T-cell (primary cell): ENCODE results near the gene DENND5B. TPM values are rescaled to one million over a fixed set of nuclear protein-coding genes. Genes with fewer than 3 reads are reported as not detected.

Source experiments
- ATAC-seq, 4 experiments: fragments of 200-7000 bp in 3 of 4; fragments of 150-1000 bp in 1 of 4; cut with Tn5 transposase; replicated peaks in 1 of 4; 1 replicate in 3 of 4; 2 replicates in 1 of 4; pipeline ENCODE4 v1.10.0; 2021; ENCODE audit warnings: moderate library complexity in 3 of 4, mild to moderate bottlenecking in 2 of 4, moderate number of reproducible peaks in 1 of 4
- CTCF ChIA-PET, 2 donors: fragments of 300-600 bp; sonication (Branson Sonifier 250); formaldehyde crosslinking; loops; one replicate each; lab custom pipeline; 2022; ENCODE audit warnings: antibody characterized with exemption in 2 of 2; lab: Charles Lee
- POLR2A ChIA-PET, 2 donors: fragments of 300-600 bp; sonication (Branson Sonifier 250); formaldehyde crosslinking; loops; one replicate each; lab custom pipeline; 2022; ENCODE audit warnings: antibody characterized with exemption in 2 of 2; lab: Charles Lee
- DNase-seq, 35 experiments: peaks; one replicate each; pipeline versions ENCODE4 v3.0.0 to v3.0.0-alpha.2; 2013 to 2023
- H3K27ac ChIP-seq: one replicate; pipeline ENCODE4 v1.5.1; 2013; ENCODE audit warnings: low read length
- H3K27me3 ChIP-seq, 2 experiments: replicated peaks in 1 of 2; 1 replicate in 1 of 2; 2 replicates in 1 of 2; pipeline versions ENCODE4 v1.6.1 to v1.7.0; 2013; ENCODE audit warnings: low read length in 1 of 2, mixed read lengths in 1 of 2; ENCODE audit not compliant: control insufficient read depth in 2 of 2, insufficient read depth in 2 of 2; ENCODE audit errors: extremely low read depth in 1 of 2
- H3K36me3 ChIP-seq, 2 donors: 1 replicate in 1 of 2; 2 replicates in 1 of 2; pipeline versions ENCODE4 v1.6.1 to v1.7.0; 2013; ENCODE audit warnings: low read length in 1 of 2; ENCODE audit not compliant: control insufficient read depth in 2 of 2, insufficient read depth in 1 of 2; ENCODE audit errors: extremely low read depth in 1 of 2
- H3K4me1 ChIP-seq, 2 experiments: 1 replicate in 1 of 2; 2 replicates in 1 of 2; pipeline versions ENCODE4 v1.6.1 to v1.7.0; 2013; ENCODE audit warnings: low read length in 2 of 2, mixed read lengths in 1 of 2; ENCODE audit not compliant: insufficient read depth in 2 of 2, control insufficient read depth in 1 of 2; ENCODE audit errors: extremely low read depth in 1 of 2
- H3K4me3 ChIP-seq, 2 donors: 1 replicate in 1 of 2; 2 replicates in 1 of 2; pipeline versions ENCODE4 v1.5.1 to v1.7.0; 2013; ENCODE audit warnings: mild to moderate bottlenecking in 2 of 2, low read length in 1 of 2, moderate library complexity in 1 of 2; ENCODE audit not compliant: control insufficient read depth in 1 of 2; ENCODE audit errors: extremely low read depth in 1 of 2
- H3K9me3 ChIP-seq: 2 replicates; pipeline ENCODE4 v1.7.0; 2013
- H3K27ac Mint-ChIP-seq, 2 donors: one replicate each; pipeline ENCODE4 v1.8.0; 2020 to 2021; ENCODE audit warnings: mild to moderate bottlenecking in 2 of 2, mixed read lengths in 2 of 2
- H3K27me3 Mint-ChIP-seq, 2 donors: one replicate each; pipeline ENCODE4 v1.8.0; 2021 to 2022; ENCODE audit warnings: mixed read lengths in 2 of 2
- H3K36me3 Mint-ChIP-seq: one replicate; pipeline ENCODE4 v1.8.0; 2021; ENCODE audit warnings: mixed read lengths
- H3K4me1 Mint-ChIP-seq, 3 donors: one replicate each; pipeline ENCODE4 v1.8.0; 2020 to 2022; ENCODE audit warnings: mixed read lengths in 3 of 3, mild to moderate bottlenecking in 1 of 3
- H3K4me3 Mint-ChIP-seq, 3 donors: one replicate each; pipeline ENCODE4 v1.8.0; 2020 to 2022; ENCODE audit warnings: mild to moderate bottlenecking in 3 of 3, mixed read lengths in 3 of 3, moderate library complexity in 3 of 3
- H3K9me3 Mint-ChIP-seq, 3 donors: one replicate each; pipeline ENCODE4 v1.8.0; 2020 to 2022; ENCODE audit warnings: mixed read lengths in 3 of 3
- WGBS: methylation state at CpG from one replicate; pipeline ENCODE4 v1.1.5; 2013; ENCODE audit warnings: missing lambda C conversion rate; ENCODE audit not compliant: insufficient coverage; 5-methylcytosine and 5-hydroxymethylcytosine counted together
- total RNA-seq, 35 experiments: library from RNA in 6 of 35; stranded (reverse) in 6 of 35; fragments of 120-200 nt in 1 of 35; gene quantifications; one replicate each; pipeline versions ENCODE4 v1.2.1 to v1.2.4 and lab custom pipeline; 2013 to 2026

The DENND5B gene
- total RNA-seq, 5 donors from 2014 or later (not counting 1 experiment from before 2014, with no cell fraction given): 0.38 to 2.6 (median 1.2) TPM

GRCh38 chr12:31523306-31523705 is 67.6 kb downstream of the DENND5B start:
- Mint-ChIP-seq H3K4me1 (peaks cover 0 to 2% (median 0%) of the 10 kb centered on the region in 3 donors), H3K36me3 (no peaks in the 10 kb centered on the region), H3K4me3 (no peak overlapping the region), H3K9me3 (no peaks in the 10 kb centered on the region), H3K27me3 (peaks cover 8 to 11% of the 10 kb centered on the region in 2 donors), H3K27ac (no peak overlapping the region)
- WGBS: 86% methylated on average over 1 of the region's 2 CpGs
- Histone ChIP-seq H3K36me3 (no peaks in the 10 kb centered on the region), H3K27me3 (peaks cover 0 to 2% of the 10 kb centered on the region in 2 experiments), H3K27ac (no peak overlapping the region), H3K4me3 (no peak overlapping the region), H3K9me3 (no peaks in the 10 kb centered on the region), H3K4me1 (no peaks in the 10 kb centered on the region)
- POLR2A ChIA-PET: interaction anchor here (0.6 kb wide), 3 partner anchors 10 to 175 kb away, joined by 3 to 6 read pairs (median 6); no protein-coding TSS in a partner anchor
- DNase-seq (no peak), ATAC-seq (no peak)
- CTCF ChIA-PET: interaction anchor here in 1 of 2 donors (0.7 kb wide), 2 partner anchors 789 to 843 kb away, joined by 6 to 7 read pairs; no protein-coding TSS in a partner anchor

GRCh38 chr12:31522607-31523006 is 68.3 kb downstream of the DENND5B start:
- Mint-ChIP-seq H3K9me3 (no peaks in the 10 kb centered on the region), H3K36me3 (no peaks in the 10 kb centered on the region), H3K27me3 (peaks cover 8 to 11% of the 10 kb centered on the region in 2 donors), H3K27ac (no peak overlapping the region), H3K4me1 (peaks cover 0 to 2% (median 0%) of the 10 kb centered on the region in 3 donors), H3K4me3 (no peak overlapping the region)
- H3K9me3 ChIP-seq: no peaks in the 10 kb centered on the region
- ATAC-seq: no peak
- ChIA-PET POLR2A (no interaction called here), CTCF (no interaction called here)
- no peak for DNase-seq
- H3K27ac ChIP-seq: no peak overlapping the region
- no peak overlapping the region for H3K4me3 ChIP-seq
- H3K4me1 ChIP-seq: no peaks in the 10 kb centered on the region
- no peaks in the 10 kb centered on the region for H3K36me3 ChIP-seq
- peaks cover 0 to 2% of the 10 kb centered on the region in 2 experiments for H3K27me3 ChIP-seq
- 74% methylated on average over 5 of the region's 7 CpGs for WGBS

DNA sequence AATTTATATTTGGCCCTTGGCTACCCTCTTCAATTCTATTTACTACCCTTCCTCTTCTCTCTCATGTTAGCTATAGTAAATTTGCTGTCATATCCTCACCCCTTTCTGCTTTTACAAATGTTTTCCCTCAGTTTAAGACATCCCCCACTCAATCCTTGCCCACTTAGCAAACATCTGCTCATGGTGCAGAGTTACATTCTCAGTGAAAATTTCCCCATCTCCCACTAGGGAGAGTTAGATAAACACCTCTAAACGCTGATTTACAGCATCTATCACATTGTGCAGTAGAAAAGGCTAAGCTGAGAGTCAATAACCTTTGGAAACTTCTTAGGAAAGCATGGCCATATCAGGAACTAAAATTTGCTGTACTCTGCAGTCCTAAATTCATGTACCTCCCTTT is 69.0 kb downstream of the DENND5B start:
- Histone ChIP-seq H3K9me3 (no peaks in the 10 kb centered on the region), H3K27me3 (peaks cover 0 to 2% of the 10 kb centered on the region in 2 experiments), H3K4me1 (no peaks in the 10 kb centered on the region), H3K27ac (no peak overlapping the region), H3K36me3 (no peaks in the 10 kb centered on the region), H3K4me3 (no peak overlapping the region)
- Mint-ChIP-seq H3K27me3 (peaks cover 6 to 9% of the 10 kb centered on the region in 2 donors), H3K27ac (no peak overlapping the region), H3K9me3 (no peaks in the 10 kb centered on the region), H3K36me3 (no peaks in the 10 kb centered on the region), H3K4me1 (peaks cover 0 to 2% (median 0%) of the 10 kb centered on the region in 3 donors), H3K4me3 (no peak overlapping the region)
- no peak for DNase-seq
- ATAC-seq: no peak
- CTCF ChIA-PET: interaction anchor here in 1 of 2 donors (0.6 kb wide), 1 partner anchor 899 kb away, joined by 3 read pairs; no protein-coding TSS in a partner anchor
- WGBS: 50% methylated on average over 1 of the region's 1 CpG
- POLR2A ChIA-PET: interaction anchor here in 1 of 2 donors (0.6 kb wide), 1 partner anchor 694 kb away, joined by 5 read pairs; no protein-coding TSS in a partner anchor

DNA sequence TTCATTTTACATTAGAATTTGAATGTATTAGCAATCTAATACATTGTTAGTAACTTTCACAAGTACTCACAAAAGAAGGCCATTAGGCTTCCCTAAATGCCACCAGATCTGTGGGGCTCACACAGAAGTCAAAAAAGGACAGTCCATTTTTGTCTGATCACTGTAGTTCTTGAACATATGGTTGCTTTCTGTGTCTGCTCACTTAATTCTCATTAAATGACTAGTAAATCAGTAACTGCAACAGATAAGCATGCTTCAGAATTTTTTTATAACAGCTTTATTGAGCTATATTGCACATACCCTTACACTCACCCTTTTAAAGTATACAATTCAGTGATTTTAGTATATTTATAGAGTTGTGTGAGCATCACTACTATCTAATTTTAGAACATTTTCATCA is 71.4 kb downstream of the DENND5B start:
- Mint-ChIP-seq H3K27ac (no peak overlapping the region), H3K4me1 (no peaks in the 10 kb centered on the region), H3K9me3 (no peaks in the 10 kb centered on the region), H3K36me3 (no peaks in the 10 kb centered on the region), H3K4me3 (no peak overlapping the region), H3K27me3 (peaks cover 0 to 1% of the 10 kb centered on the region in 2 donors)
- Histone ChIP-seq H3K27ac (no peak overlapping the region), H3K4me1 (no peaks in the 10 kb centered on the region), H3K27me3 (peaks cover 0 to 9% of the 10 kb centered on the region in 2 experiments), H3K9me3 (no peaks in the 10 kb centered on the region), H3K4me3 (no peak overlapping the region), H3K36me3 (no peaks in the 10 kb centered on the region)
- ATAC-seq (no peak), DNase-seq (no peak)
- CTCF ChIA-PET: no interaction called here
- POLR2A ChIA-PET: no interaction called here

DNA sequence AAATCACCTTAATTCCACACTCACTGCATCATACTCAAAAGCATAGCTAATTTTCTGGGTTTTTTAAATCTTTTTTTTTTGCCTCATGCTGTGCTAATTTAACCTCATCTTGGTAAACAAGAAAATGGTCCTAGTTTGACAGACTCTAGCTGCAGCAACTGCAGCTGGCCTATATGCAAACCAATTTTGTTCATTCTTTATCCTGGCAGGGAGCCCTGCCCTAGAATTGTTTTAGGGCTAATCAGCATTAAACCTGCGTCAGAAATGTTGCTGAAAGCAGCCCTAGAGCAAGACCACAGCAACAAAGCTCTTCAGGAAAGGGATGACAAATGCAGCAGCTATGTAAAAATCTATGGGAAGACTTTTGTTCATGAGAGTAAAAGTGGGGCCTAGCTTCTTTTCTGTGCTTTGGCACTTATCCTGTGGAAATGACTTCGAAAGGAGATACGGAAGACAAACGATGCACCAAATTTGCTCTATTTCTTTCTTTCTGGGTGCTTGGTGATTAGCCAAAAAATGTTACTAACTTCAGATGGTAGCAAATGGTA is 72.2 kb downstream of the DENND5B start:
- Mint-ChIP-seq H3K4me1 (no peaks in the 10 kb centered on the region), H3K4me3 (no peak overlapping the region), H3K36me3 (no peaks in the 10 kb centered on the region), H3K9me3 (no peaks in the 10 kb centered on the region), H3K27ac (no peak overlapping the region), H3K27me3 (peaks cover 0 to 4% of the 10 kb centered on the region in 2 donors)
- H3K4me3 ChIP-seq: no peak overlapping the region
- no peaks in the 10 kb centered on the region for H3K9me3 ChIP-seq
- H3K36me3 ChIP-seq: no peaks in the 10 kb centered on the region
- peaks cover 0 to 10% of the 10 kb centered on the region in 2 experiments for H3K27me3 ChIP-seq
- no peak overlapping the region for H3K27ac ChIP-seq
- POLR2A ChIA-PET: no interaction called here
- H3K4me1 ChIP-seq: no peaks in the 10 kb centered on the region
- CTCF ChIA-PET: interaction anchor here in 1 of 2 donors (0.6 kb wide), 1 partner anchor 12 kb away, joined by 3 read pairs; no protein-coding TSS in a partner anchor
- WGBS: 93% methylated on average over 4 of the region's 4 CpGs
- ATAC-seq (no peak), DNase-seq (no peak)

- no CpG with 5 or more reads among the region's 1 CpG for WGBS
- peaks cover 0 to 10% of the 10 kb centered on the region in 2 experiments for H3K27me3 ChIP-seq
- DNase-seq: no peak
- no peaks in the 10 kb centered on the region for H3K9me3 ChIP-seq
- Mint-ChIP-seq H3K4me3 (no peak overlapping the region), H3K27ac (no peak overlapping the region), H3K9me3 (no peaks in the 10 kb centered on the region), H3K4me1 (no peaks in the 10 kb centered on the region), H3K27me3 (peaks cover 0 to 7% of the 10 kb centered on the region in 2 donors), H3K36me3 (no peaks in the 10 kb centered on the region)
- ChIA-PET CTCF (interaction anchor here in 1 of 2 donors (0.6 kb wide), 1 partner anchor 11 kb away, joined by 3 read pairs; no protein-coding TSS in a partner anchor), POLR2A (no interaction called here)
- no peak for ATAC-seq
- H3K4me3 ChIP-seq: no peak overlapping the region
- no peaks in the 10 kb centered on the region for H3K36me3 ChIP-seq
- no peaks in the 10 kb centered on the region for H3K4me1 ChIP-seq
- no peak overlapping the region for H3K27ac ChIP-seq
These were observed 72.9 kb downstream of the DENND5B start for GRCh38 chr12:31517994-31518393.
